AG10803 (cell line): Measurements from ENCODE around the gene ULK2.
A peak's percentile ranks its signal among the peaks of the same experiment; 100 is the strongest.

Source experiments
- DNase-seq: peaks from one replicate; pipeline ENCODE4 v3.0.0; 2010; ENCODE audit warnings: low read depth
- H3K4me3 ChIP-seq: 2 replicates; pipeline ENCODE4 v1.5.1; 2011; ENCODE audit warnings: mild to moderate bottlenecking, low read length, control low read depth
- CTCF ChIP-seq: conservative IDR thresholded peaks from 2 replicates; pipeline ENCODE4 v1.5.1; 2011; ENCODE audit warnings: mild to moderate bottlenecking, low read length, control low read depth, inconsistent platforms

Gene ULK2

DNA sequence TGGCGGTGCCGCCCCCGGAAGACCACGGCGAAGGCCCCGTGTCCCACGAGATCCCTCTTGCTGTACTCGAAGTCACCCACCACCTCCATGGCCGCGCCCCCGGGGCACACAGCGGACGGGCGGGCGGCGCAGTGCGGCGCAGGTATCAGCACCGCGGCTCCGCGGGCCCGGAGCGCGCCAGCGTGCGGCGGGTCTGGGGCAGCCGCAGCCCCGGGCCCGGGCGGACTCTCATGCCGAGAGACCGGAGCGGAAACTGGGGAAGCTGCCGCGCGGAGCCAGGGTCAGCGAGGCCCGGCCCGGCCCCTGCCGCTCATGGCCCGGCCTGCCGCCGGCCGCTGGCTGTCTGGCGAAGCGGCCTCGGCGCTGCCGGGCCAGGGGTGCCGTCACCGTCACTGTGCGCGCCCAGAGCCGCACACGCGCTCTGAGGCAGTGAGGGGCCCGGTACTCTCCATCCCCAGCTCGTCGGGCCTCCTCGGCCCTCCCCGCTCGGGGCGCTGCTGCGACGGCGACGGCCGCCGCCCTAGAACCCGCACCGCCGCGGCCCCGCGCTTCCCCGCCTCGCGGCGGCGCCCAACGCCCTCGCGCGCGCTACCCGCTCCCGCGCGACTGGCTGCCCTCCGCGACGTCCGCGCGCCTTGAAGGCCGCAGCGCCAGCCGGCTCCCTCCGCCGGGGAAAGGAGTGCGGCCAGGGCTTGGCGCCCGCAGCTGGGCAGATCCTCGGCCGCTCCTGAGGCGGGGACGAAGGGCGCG is at the start of gene ULK2:
Gene ULK2, minus strand, starts transcription at position 608 of the 750 bp plus-strand sequence. Its CDS starts 519 bp downstream, at position 89.
- TF ChIP-seq CTCF, result no peak; the same call in 1 of the 2 replicates
- peak; percentile 86 for DNase-seq
- H3K4me3 ChIP-seq, result peak within 1 kb of the TSS; percentile 75

GRCh38 chr17:19915245-19915978 is 47.7 kb upstream of the ULK2 start:
- no peak overlapping the region for H3K4me3 ChIP-seq
- no peak for DNase-seq
- no peak for TF ChIP-seq CTCF

DNA sequence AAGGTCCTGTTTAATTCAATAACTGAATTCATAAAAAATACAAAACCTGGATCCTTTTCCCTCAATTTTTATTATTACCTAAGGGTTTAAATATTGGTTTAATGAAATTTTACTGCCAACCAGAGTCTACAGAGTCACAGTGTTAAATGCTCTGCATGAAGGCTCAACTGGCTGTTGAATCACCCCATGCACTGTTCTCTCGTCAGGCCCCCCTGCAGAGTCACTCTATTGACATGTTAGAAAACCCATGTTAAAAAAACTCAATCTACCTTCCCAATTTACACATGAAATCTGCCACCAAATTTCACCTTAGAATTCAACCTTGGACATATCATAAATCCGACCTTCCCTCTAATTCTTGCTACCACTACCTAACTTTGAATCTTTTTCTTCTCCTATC is 43.3 kb upstream of the ULK2 start:
- no peak for TF ChIP-seq CTCF
- H3K4me3 ChIP-seq, result no peak overlapping the region
- no peak for DNase-seq

DNA sequence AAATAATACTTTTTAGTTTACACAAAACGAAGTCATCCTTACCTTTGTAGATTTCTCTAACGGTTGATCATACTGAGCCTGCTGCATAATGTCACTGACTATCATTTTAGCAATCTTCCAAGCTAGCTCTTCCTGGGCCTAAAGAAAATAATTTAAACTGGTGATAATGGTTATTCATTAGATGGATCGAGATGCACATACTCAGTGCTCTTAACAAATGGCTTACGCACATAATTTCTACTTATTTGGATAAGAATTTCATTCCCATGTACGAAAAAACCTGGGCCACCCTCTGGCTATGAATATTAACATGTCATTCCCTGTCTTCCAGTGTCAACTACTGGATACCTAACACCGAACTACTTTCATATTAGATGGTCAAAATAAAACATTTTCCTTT is 41.4 kb upstream of the ULK2 start:
- no peak for TF ChIP-seq CTCF
- no peak for DNase-seq
- no peak overlapping the region for H3K4me3 ChIP-seq

- no peak overlapping the region for H3K4me3 ChIP-seq
- no peak for DNase-seq
- TF ChIP-seq CTCF, result no peak
Observed at GRCh38 chr17:19905502-19905901, 37.8 kb upstream of the ULK2 start.

- no peak overlapping the region for H3K4me3 ChIP-seq
- DNase-seq, result no peak
- no peak for TF ChIP-seq CTCF
Observed at GRCh38 chr17:19904924-19905323, 37.2 kb upstream of the ULK2 start.

GRCh38 chr17:19904412-19904811 is 36.7 kb upstream of the ULK2 start:
- H3K4me3 ChIP-seq, result no peak overlapping the region
- DNase-seq, result peak; percentile 35
- TF ChIP-seq CTCF, result no peak
